Esophagus squamous epithelium (tissue), 4 donors: ENCODE data around the gene ATM.

Source experiments
- CTCF ChIP-seq, 6 experiments: fragments of 450-650 bp in 4 of 6; fragments of 200-600 bp in 2 of 6; sonication (generic) in 2 of 6; IDR thresholded peaks; one replicate each; pipeline ENCODE4 v1.5.1; 2016 to 2019; ENCODE audit warnings: antibody characterized with exemption in 6 of 6, mild to moderate bottlenecking in 4 of 6, moderate library complexity in 4 of 6
- POLR2A ChIP-seq, 4 donors: fragments of 450-650 bp; IDR thresholded peaks; one replicate each; pipeline ENCODE4 v1.6.1; 2017; ENCODE audit warnings: antibody characterized with exemption in 4 of 4, mild to moderate bottlenecking in 4 of 4, moderate library complexity in 3 of 4

GRCh38 chr11:108210441-108210840 lies 12.4 kb upstream of the ATM start:
- no peak for TF ChIP-seq CTCF (IDR thresholded peaks at IDR 0.05)
- no peak for TF ChIP-seq POLR2A (IDR thresholded peaks at IDR 0.05)
